DND-41 (cell line): ENCODE measurements around the gene OR52J3.

Experiments used
- CTCF ChIP-seq: IDR thresholded peaks from 2 replicates; pipeline ENCODE4 v1.5.1; 2012; ENCODE audit warnings: borderline replicate concordance, low read length, moderate library complexity, mild to moderate bottlenecking; ENCODE audit not compliant: poor library complexity, severe bottlenecking; ENCODE audit errors: extremely low read depth
- EZH2 ChIP-seq: IDR thresholded peaks from 3 replicates; pipeline ENCODE4 v1.6.1; 2012; ENCODE audit warnings: borderline replicate concordance, low read depth, mild to moderate bottlenecking, moderate library complexity, low read length, inconsistent platforms; ENCODE audit not compliant: severe bottlenecking

GRCh38 chr11:5088556-5088955, 42.2 kb downstream of the OR52J3 start:
- no peak for TF ChIP-seq CTCF
- TF ChIP-seq EZH2, result no peak
